HG02763 (cell line): Measurements from ENCODE around the gene TSPAN3.

ENCODE experiments used
- ATAC-seq: cut with Tn5 transposase; IDR thresholded peaks from one replicate; pipeline ENCODE4 v1.9.1; 2021; ENCODE audit warnings: mild to moderate bottlenecking, moderate library complexity; ENCODE audit not compliant: unreplicated experiment

TSPAN3 gene

DNA sequence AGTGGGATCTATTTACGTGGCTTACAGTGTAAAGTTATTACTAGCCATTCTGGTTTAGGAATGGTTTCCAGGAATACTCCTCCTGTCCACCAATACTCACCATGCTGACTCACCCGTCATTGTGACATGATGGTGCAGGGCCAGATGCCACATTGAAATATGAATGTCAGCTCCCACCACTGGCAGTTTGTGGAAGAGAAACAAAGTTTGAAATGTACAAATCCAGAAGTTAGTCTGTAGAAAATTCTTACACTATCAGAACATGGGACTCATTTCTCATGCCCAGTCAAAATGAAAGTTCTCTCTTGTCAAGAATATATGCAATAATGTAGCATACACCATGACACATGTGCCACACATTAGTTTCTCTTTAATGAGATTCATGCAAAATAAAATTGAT is 14.4 kb upstream of the TSPAN3 start:
- no peak for ATAC-seq

- ATAC-seq: no peak
Measured at GRCh38 chr15:77084436-77084835, 13.5 kb upstream of the TSPAN3 start.

- ATAC-seq: peak; percentile 89
Measured at GRCh38 chr15:77083381-77084160, 12.7 kb upstream of the TSPAN3 start.

GRCh38 chr15:77081971-77082370 is 11.1 kb upstream of the TSPAN3 start:
- ATAC-seq: no peak

DNA sequence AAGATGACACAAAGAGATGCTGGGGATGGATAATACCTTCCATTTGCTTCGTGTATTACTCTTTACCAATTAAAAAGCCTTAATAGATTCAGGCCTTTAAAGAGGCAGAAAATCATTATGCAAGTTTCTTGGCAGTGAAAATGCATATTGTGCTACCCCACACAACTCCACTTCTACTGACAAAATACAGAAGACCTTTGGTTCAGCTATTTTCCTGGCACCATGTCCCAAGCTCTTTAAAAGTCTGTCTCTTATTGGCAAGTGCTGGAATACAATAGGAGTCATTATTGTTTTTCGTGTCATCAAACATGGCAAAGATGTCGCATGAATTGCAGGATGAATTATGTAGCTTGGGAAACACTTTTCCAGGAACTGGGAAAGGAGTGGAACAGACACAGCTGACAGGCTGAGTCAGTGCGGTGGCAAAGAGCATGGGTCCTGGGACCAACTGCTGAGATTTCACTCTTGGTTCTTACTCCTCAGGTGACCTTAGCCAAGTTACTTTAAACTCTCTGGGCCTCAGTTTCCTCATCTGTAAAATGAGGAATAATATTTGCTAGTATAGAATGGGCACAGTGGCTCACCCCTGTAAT is 5.5 kb upstream of the TSPAN3 start:
- ATAC-seq: no peak

GRCh38 chr15:77075528-77075927 is 4.6 kb upstream of the TSPAN3 start:
- ATAC-seq: no peak

- no peak for ATAC-seq
Measured at GRCh38 chr15:77074350-77074749, 3.4 kb upstream of the TSPAN3 start.

DNA sequence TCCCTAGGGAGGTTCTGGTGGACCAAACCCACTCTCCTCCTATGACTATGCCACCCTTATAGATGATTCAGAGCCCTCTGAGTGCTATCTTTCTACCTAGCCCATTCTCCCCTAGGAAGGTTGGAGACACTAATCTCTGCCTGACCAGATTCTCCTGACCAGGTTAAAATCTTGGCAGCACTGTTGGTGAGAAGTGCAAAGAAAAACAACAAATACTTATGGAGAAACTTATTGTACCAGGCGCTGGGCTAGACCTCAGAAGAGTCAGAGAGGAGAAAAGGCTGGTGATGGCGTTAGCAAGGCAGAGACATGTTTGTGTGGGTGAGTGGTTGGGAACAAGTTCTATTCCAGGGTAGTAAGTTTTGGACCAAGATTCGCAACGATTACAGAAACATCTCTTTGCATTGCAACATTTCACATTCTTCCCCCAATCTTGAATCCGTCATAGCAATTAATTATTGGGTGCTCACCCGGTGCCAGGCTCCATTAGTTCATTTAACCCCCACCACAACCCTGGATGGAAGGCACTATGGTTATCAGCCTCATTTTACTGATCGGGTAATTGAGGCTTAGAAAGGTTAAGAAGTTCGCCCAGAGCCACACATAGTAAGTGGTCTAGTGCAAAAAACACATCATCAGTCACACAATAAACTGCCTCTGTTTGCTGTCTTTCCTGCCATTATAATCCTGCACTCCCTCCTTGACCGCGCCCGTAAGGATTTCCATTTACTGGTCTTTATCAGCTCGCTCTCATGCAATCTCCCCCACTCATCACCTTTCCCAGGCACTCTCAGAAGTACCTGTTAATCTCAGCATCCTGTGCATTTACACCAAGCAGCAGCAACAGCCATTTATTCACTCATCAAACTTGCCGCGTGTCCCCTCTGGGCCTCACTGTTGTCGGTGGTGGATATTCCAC is 655 bp upstream of the TSPAN3 start:
- ATAC-seq: no peak

DNA sequence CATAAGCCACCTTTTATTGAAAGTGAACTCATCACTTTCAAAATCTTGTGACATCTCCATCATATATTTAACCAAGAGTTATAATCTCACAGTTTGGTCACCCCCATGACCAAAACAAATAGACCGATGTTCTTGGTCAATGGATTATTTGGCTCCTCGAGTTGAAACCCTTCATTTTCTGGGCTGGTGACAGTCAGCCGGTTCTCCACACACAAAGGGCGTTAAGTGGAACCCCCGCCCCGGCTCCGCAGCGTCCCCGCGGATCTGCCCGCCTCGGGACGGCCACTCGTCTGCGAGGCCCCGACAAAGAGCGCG is 772 bp downstream of the TSPAN3 start:
- ATAC-seq: no peak

GRCh38 chr15:77069521-77070121 is 1.3 kb downstream of the TSPAN3 start:
- no peak for ATAC-seq

- no peak for ATAC-seq
Measured at GRCh38 chr15:77068633-77069032, 2.3 kb downstream of the TSPAN3 start.

DNA sequence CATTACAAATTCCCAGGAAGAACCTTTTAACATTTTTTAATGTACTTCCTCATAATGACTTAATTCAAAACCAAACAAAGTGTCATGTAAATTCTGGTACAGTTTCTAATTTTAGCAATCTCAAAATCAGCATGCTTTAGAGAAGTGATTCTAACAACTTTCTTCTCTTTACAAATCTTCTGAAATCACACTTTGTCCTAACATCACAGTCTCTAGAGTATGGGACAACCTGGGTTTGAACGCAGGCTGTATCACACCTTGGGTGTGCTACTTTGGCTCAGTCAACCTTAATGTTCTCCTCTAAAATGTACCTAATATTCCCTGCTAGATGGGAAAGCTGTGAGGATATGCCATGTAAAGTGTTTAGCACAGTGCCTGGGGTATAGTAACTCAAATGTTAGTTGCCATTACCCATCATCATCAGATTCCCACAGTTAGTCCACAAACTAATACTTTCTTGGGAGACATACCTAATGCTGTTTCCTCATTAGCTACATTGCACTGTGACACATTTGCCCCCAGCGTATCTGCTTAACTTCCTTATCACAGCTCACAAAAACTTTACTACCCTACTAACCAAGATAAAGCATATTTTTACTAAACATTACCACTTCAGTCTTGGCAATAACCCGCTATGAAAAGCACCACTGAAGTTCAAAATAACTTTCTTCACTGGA is 3.1 kb downstream of the TSPAN3 start:
- no peak for ATAC-seq

- ATAC-seq: no peak
Measured at GRCh38 chr15:77066971-77067690, 3.8 kb downstream of the TSPAN3 start.

DNA sequence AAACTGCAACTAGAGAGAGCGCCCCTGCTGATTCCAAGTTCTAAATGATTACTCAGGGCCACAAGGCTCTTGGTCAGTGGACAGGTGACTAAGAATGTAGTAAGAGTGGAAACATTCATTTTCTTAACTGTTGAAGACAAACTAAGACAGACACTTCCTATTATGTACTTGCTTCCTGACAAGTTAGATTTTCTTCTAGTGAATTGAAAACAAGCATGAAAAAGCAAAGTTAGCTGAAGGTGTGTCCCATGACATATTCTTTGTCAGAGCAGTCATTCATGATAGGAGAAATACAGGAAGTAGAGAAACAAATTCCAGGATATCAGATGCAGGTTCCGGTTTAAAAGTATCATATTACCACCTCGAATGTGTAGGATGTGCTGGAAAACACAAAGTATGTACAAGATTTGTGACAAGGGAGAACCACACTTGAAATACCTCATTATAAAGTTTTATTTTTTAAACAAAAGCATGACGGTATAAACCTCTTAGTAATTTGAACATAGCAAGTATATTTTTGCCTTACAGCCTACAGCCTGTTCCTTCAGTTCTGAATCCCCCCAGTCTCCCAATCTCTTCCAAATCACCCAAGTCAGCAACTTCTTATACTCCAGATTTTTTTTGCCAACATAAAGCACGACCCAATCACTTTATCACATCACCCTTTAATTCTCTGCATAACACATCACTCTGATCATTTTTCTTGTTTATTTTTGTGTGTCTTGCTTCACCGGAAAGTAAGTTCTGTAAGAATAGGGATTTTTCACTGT is 6.2 kb downstream of the TSPAN3 start:
- ATAC-seq: no peak

DNA sequence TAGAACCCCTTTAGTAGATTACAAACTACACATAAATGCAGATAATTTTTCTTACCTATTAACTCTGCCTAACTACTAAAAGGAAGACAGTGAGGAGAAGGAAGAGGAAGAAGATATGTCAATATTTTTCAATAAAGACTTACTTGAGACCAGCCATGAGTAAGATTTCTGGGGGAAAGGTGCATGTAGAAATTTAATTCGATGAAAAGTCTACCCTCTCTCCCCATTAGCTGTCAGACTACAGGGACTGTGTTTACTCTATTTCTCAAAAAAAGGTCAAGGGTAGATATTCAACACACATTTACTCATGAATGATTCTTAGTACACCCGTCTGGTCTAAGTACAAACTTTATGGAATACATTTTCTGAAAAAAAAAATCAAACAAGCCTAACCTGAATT is 6.8 kb downstream of the TSPAN3 start:
- no peak for ATAC-seq

- no peak for ATAC-seq
Measured at GRCh38 chr15:77063249-77063648, 7.7 kb downstream of the TSPAN3 start.

DNA sequence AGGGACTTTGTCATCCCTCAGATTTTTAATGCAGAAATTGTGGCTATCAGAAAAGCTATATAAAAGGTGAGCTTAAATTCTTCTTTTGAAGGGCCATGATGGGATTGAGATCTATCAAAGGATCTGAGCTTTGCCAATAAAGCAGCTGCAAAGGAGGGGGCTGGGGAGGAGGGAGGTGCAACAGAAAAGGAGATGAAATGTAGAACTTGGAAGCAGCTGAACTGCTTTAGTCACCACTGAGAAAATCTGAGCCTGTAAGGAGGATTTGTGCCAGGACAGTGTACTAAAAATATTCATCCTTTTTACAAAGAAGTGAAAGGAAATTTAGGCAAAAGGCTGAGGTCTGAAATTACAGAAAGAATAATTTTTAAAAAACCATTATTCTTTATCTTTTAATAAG is 10.4 kb downstream of the TSPAN3 start:
- no peak for ATAC-seq

GRCh38 chr15:77059786-77060361 is 11.0 kb downstream of the TSPAN3 start:
- peak; percentile 55 for ATAC-seq

DNA sequence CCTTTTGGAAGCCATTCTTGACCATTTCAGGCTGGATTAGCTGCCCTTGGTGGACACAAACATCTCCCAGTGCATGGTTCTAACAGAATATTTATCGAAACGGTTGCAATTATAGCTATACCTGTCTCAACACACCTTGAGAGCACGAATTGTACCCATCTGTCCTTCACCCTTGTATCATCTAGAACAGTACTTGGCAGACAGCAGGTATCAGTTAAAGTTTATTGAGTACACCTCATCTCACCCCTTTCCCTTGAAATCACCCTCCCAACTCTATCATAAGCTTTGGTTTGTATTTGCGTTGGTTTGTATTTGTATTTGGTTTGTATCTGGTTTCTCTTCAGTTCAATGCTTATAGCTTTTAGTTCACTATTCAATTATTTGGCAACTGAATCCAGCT is 12.4 kb downstream of the TSPAN3 start:
- no peak for ATAC-seq
